ENCODE measurements around the gene BNIPL. TPM values are rescaled to one million over a fixed set of nuclear protein-coding genes. Genes with fewer than 3 reads are reported as not detected.

BNIPL gene
- total RNA-seq, 1 experiment from 2014 or later = 0.46 TPM

DNA sequence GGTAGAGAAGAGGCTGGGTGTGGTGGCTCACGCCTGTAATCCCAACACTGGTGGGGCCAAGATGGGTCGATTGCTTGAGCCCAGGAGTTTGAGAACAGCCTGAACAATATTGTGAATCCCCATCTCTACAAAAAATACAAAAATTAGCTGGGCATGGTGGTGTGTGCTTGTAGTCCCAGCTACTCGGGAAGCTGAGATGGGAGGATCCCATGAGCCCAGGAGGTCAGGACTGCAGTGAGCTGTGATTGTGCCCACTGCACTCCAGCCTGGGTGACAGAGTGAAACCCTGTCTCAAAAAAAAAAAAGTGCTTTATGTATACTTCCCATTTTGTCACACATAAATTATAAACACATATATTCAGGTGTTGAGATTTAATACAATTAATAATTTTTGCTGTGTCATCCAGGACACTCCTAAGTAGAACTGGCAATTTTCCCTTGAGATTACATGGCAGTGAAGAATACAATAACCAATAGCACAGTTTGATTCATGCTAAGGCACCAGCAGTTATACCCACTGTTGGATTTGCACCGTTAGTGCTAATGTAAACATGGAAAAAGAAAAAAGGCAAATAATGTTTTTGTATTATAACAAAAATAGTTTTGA is 49.7 kb downstream of the BNIPL start:
- no TSS peak for BruUV-seq (replicated peaks)
- Histone ChIP-seq H3K4me1 (ENCODE audit: control insufficient read depth, insufficient read depth, low read length) (no peaks in the 10 kb centered on the region), H3K27ac (ENCODE audit: low read length) (no peak overlapping the region), H3K9me3 (ENCODE audit: control insufficient read depth, insufficient read depth, low read depth, low read length) (no peaks in the 10 kb centered on the region), H3K36me3 (ENCODE audit: control insufficient read depth, insufficient read depth, low read length) (no peaks in the 10 kb centered on the region), H3K27me3 (ENCODE audit: control insufficient read depth, insufficient read depth, low read length) (no peaks in the 10 kb centered on the region), H3K4me3 (ENCODE audit: low read depth in 2 of 2, low read length in 2 of 2) (no peak overlapping the region)
- ChIA-PET CTCF (no interaction called here), POLR2A (no interaction called here)
- ATAC-seq (no peak), DNase-seq (ENCODE audit: low read depth, low spot score) (no peak)
- TF ChIP-seq TCF7L2 (IDR thresholded peaks at IDR 0.05; ENCODE audit: low read depth, low read length) (no peak), SIN3A (IDR thresholded peaks at IDR 0.05; ENCODE audit: borderline replicate concordance, insufficient read depth, low read depth, low read length) (no peak), POLR2AphosphoS5 (IDR thresholded peaks at IDR 0.05; ENCODE audit: low read depth, low read length) (no peak)
- TF ChIP-seq, protein P1, sequence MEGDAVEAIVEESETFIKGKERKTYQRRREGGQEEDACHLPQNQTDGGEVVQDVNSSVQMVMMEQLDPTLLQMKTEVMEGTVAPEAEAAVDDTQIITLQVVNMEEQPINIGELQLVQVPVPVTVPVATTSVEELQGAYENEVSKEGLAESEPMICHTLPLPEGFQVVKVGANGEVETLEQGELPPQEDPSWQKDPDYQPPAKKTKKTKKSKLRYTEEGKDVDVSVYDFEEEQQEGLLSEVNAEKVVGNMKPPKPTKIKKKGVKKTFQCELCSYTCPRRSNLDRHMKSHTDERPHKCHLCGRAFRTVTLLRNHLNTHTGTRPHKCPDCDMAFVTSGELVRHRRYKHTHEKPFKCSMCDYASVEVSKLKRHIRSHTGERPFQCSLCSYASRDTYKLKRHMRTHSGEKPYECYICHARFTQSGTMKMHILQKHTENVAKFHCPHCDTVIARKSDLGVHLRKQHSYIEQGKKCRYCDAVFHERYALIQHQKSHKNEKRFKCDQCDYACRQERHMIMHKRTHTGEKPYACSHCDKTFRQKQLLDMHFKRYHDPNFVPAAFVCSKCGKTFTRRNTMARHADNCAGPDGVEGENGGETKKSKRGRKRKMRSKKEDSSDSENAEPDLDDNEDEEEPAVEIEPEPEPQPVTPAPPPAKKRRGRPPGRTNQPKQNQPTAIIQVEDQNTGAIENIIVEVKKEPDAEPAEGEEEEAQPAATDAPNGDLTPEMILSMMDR (IDR thresholded peaks at IDR 0.05) = no peak
- TF ChIP-seq, protein P2, sequence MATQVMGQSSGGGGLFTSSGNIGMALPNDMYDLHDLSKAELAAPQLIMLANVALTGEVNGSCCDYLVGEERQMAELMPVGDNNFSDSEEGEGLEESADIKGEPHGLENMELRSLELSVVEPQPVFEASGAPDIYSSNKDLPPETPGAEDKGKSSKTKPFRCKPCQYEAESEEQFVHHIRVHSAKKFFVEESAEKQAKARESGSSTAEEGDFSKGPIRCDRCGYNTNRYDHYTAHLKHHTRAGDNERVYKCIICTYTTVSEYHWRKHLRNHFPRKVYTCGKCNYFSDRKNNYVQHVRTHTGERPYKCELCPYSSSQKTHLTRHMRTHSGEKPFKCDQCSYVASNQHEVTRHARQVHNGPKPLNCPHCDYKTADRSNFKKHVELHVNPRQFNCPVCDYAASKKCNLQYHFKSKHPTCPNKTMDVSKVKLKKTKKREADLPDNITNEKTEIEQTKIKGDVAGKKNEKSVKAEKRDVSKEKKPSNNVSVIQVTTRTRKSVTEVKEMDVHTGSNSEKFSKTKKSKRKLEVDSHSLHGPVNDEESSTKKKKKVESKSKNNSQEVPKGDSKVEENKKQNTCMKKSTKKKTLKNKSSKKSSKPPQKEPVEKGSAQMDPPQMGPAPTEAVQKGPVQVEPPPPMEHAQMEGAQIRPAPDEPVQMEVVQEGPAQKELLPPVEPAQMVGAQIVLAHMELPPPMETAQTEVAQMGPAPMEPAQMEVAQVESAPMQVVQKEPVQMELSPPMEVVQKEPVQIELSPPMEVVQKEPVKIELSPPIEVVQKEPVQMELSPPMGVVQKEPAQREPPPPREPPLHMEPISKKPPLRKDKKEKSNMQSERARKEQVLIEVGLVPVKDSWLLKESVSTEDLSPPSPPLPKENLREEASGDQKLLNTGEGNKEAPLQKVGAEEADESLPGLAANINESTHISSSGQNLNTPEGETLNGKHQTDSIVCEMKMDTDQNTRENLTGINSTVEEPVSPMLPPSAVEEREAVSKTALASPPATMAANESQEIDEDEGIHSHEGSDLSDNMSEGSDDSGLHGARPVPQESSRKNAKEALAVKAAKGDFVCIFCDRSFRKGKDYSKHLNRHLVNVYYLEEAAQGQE (IDR thresholded peaks at IDR 0.05; ENCODE audit: insufficient read depth in 1 of 2, low read depth in 2 of 2, low read length in 1 of 2) = no peak
- intact Hi-C loops (cut with micrococcal nuclease; ENCODE audit: unreplicated experiment) = no loop called here
- in situ Hi-C loops (cut with HindIII; ENCODE audit: low pct_unique_long_range_greater_than_20kb, low sequenced_read_pairs) = no loop called here

Other genes starting within 250 kb of the BNIPL start
- 4.4 TPM for gene CTSK, start 228.3 kb upstream of the BNIPL start, total RNA-seq (2021; ENCODE audit: unreplicated experiment)
- gene ARNT, start 160.0 kb upstream of the BNIPL start, total RNA-seq (2021; ENCODE audit: unreplicated experiment) = 36.2 TPM
- gene CTXND2, start 149.4 kb upstream of the BNIPL start, total RNA-seq (2021; ENCODE audit: unreplicated experiment) = not detected
- 43.3 TPM for gene SETDB1, start 110.2 kb upstream of the BNIPL start, total RNA-seq (2021; ENCODE audit: unreplicated experiment)
- 348 TPM for gene CERS2, start 61.8 kb upstream of the BNIPL start, total RNA-seq (2021; ENCODE audit: unreplicated experiment)
- 1.2 TPM for gene ANXA9, start 54.3 kb upstream of the BNIPL start, total RNA-seq (2021; ENCODE audit: unreplicated experiment)
- 15.8 TPM for gene MINDY1, start 29.7 kb upstream of the BNIPL start, total RNA-seq (2021; ENCODE audit: unreplicated experiment)
- gene PRUNE1, start 28.1 kb upstream of the BNIPL start, total RNA-seq (2021; ENCODE audit: unreplicated experiment) = 16.2 TPM
- 2.7 TPM for gene C1orf56, start 11.2 kb downstream of the BNIPL start, total RNA-seq (2021; ENCODE audit: unreplicated experiment)
- 81.2 TPM for gene CDC42SE1, start 23.0 kb downstream of the BNIPL start, total RNA-seq (2021; ENCODE audit: unreplicated experiment)
- gene MLLT11, start 23.8 kb downstream of the BNIPL start, total RNA-seq (2021; ENCODE audit: unreplicated experiment) = 5.0 TPM
- 8.1 TPM for gene GABPB2, start 34.2 kb downstream of the BNIPL start, total RNA-seq (2021; ENCODE audit: unreplicated experiment)
- gene SEMA6C, start 110.0 kb downstream of the BNIPL start, total RNA-seq (2021; ENCODE audit: unreplicated experiment) = 5.7 TPM
- gene TNFAIP8L2, start 120.1 kb downstream of the BNIPL start, total RNA-seq (2021; ENCODE audit: unreplicated experiment) = not detected
- gene LYSMD1, start 129.3 kb downstream of the BNIPL start, total RNA-seq (2021; ENCODE audit: unreplicated experiment) = 5.1 TPM
- gene SCNM1, start 129.6 kb downstream of the BNIPL start, total RNA-seq (2021; ENCODE audit: unreplicated experiment) = 36.5 TPM
- gene TMOD4, start 139.4 kb downstream of the BNIPL start, total RNA-seq (2021; ENCODE audit: unreplicated experiment) = 0.80 TPM
- gene VPS72, start 153.6 kb downstream of the BNIPL start, total RNA-seq (2021; ENCODE audit: unreplicated experiment) = 71.5 TPM
- 78.9 TPM for gene PIP5K1A, start 162.0 kb downstream of the BNIPL start, total RNA-seq (2021; ENCODE audit: unreplicated experiment)
- gene PSMD4, start 218.1 kb downstream of the BNIPL start, total RNA-seq (2021; ENCODE audit: unreplicated experiment) = 256 TPM
- 33.3 TPM for gene ZNF687, start 245.7 kb downstream of the BNIPL start, total RNA-seq (2021; ENCODE audit: unreplicated experiment)

Measured in Panc1 (cell line).